GM18873 (cell line): ENCODE results near the gene DGKZ.

Source experiments
- ATAC-seq: cut with Tn5 transposase; IDR thresholded peaks from one replicate; pipeline ENCODE4 v1.9.1; 2021; ENCODE audit warnings: mild to moderate bottlenecking, moderate library complexity, moderate number of reproducible peaks; ENCODE audit not compliant: unreplicated experiment, low FRiP score

The DGKZ gene

GRCh38 chr11:46421257-46421880 lies 74.1 kb downstream of the DGKZ start:
- no peak for ATAC-seq

- no peak for ATAC-seq
These were observed 75.3 kb downstream of the DGKZ start for GRCh38 chr11:46422588-46422987.

GRCh38 chr11:46426233-46426991 lies 79.1 kb downstream of the DGKZ start:
- ATAC-seq, result no peak

GRCh38 chr11:46427364-46427763 lies 80.1 kb downstream of the DGKZ start:
- ATAC-seq, result no peak

- ATAC-seq, result no peak
These were observed 82.5 kb downstream of the DGKZ start for GRCh38 chr11:46429717-46430116.
